Measurements from ENCODE around the gene AGBL5.

The AGBL5 gene

DNA sequence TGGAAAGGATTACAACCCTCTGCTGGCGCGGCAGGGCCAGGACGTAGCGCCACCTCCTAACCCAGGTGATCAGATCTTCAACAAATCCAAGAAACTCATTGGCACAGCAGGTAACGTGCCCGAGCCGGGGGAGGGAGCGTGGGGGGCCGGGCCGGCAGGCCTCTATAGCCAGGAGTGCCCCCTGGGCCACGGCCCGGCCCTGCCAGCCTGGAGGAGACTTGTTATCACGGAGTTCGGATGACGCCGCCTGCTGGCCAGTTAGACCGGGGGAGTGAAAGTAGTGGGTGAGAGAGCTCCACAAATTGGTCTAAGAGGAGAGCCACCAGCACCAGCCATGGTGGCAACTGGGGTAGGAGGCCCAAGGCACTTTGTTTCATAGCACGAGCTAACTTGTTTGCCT, 27.3 kb upstream of the AGBL5 start:
- no peak overlapping the region for H3K4me2 ChIP-seq (ENCODE audit: low read length)
- H3K36me3 ChIP-seq (ENCODE audit: insufficient read depth, low read length), result no peaks in the 10 kb centered on the region
- TF ChIP-seq EZH2 (IDR thresholded peaks at IDR 0.05; ENCODE audit: borderline replicate concordance, low read length) (no peak), CTCF (IDR thresholded peaks at IDR 0.05; ENCODE audit: low read length) (peak; percentile 67)

DNA sequence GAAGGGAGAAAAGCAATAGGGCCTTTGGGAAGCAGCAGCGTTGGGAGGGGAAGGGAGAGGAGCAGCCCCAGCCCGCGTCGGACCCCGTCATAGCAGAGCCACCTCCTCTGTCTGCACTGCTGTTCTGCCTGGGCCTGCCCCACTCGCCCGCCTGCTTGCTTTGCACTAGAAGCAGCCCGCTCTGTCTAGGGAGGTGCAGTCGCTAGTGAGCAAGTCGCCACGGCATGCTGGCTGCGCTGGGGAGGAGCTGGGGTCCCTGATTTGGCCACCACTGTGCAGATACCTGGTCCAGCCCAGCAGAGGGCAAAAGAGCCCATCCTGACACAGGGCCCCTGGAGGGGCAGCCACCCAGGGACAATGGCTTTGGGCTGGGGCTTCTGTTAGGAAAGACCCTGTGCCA, 26.7 kb upstream of the AGBL5 start:
- Histone ChIP-seq H3K4me1 (ENCODE audit: insufficient read depth, low read length, severe bottlenecking) (no peaks in the 10 kb centered on the region), H3K36me3 (ENCODE audit: insufficient read depth, low read length) (no peaks in the 10 kb centered on the region), H3F3A (ENCODE audit: insufficient read depth, low read length) (no peaks in the 10 kb centered on the region), H3K9me2 (ENCODE audit: low read depth, low read length) (no peaks in the 10 kb centered on the region), H3K27me3 (ENCODE audit: insufficient read depth, low read length) (no peaks in the 10 kb centered on the region), H2AFZ (ENCODE audit: low read length) (no peak overlapping the region), H3K27ac (ENCODE audit: low read depth, low read length, poor library complexity, severe bottlenecking) (no peak overlapping the region), H3K9me3 (ENCODE audit: low read length) (no peaks in the 10 kb centered on the region), H4K20me1 (ENCODE audit: insufficient read depth, low read length) (no peaks in the 10 kb centered on the region), H3K79me2 (ENCODE audit: insufficient read depth, low read length) (no peaks in the 10 kb centered on the region), H3K4me2 (ENCODE audit: low read length) (no peak overlapping the region), H3K9ac (ENCODE audit: low read length) (no peak overlapping the region), H3K4me3 (ENCODE audit: low read depth, low read length, poor library complexity, severe bottlenecking) (no peak overlapping the region)
- no peak for TF ChIP-seq CTCF (IDR thresholded peaks at IDR 0.05; ENCODE audit: low read length)
- no peak for TF ChIP-seq EZH2 (IDR thresholded peaks at IDR 0.05; ENCODE audit: borderline replicate concordance, low read length)

More for the DNA sequence above, 27.3 kb upstream of the AGBL5 start:
- Histone ChIP-seq H3K79me2 (ENCODE audit: insufficient read depth, low read length) (no peaks in the 10 kb centered on the region), H3K9ac (ENCODE audit: low read length) (no peak overlapping the region), H2AFZ (ENCODE audit: low read length) (no peak overlapping the region), H3K9me2 (ENCODE audit: low read depth, low read length) (no peaks in the 10 kb centered on the region), H3F3A (ENCODE audit: insufficient read depth, low read length) (no peaks in the 10 kb centered on the region), H3K9me3 (ENCODE audit: low read length) (no peaks in the 10 kb centered on the region), H3K4me3 (ENCODE audit: low read depth, low read length, poor library complexity, severe bottlenecking) (no peak overlapping the region), H3K27ac (ENCODE audit: low read depth, low read length, poor library complexity, severe bottlenecking) (no peak overlapping the region), H3K4me1 (ENCODE audit: insufficient read depth, low read length, severe bottlenecking) (no peaks in the 10 kb centered on the region), H4K20me1 (ENCODE audit: insufficient read depth, low read length) (no peaks in the 10 kb centered on the region), H3K27me3 (ENCODE audit: insufficient read depth, low read length) (no peaks in the 10 kb centered on the region)

- Histone ChIP-seq H3K27ac (ENCODE audit: low read depth, low read length, poor library complexity, severe bottlenecking) (no peak overlapping the region), H3K4me3 (ENCODE audit: low read depth, low read length, poor library complexity, severe bottlenecking) (no peak overlapping the region), H4K20me1 (ENCODE audit: insufficient read depth, low read length) (no peaks in the 10 kb centered on the region), H3K4me2 (ENCODE audit: low read length) (no peak overlapping the region), H3F3A (ENCODE audit: insufficient read depth, low read length) (no peaks in the 10 kb centered on the region), H3K27me3 (ENCODE audit: insufficient read depth, low read length) (no peaks in the 10 kb centered on the region), H3K9me3 (ENCODE audit: low read length) (no peaks in the 10 kb centered on the region), H3K36me3 (ENCODE audit: insufficient read depth, low read length) (no peaks in the 10 kb centered on the region), H3K9ac (ENCODE audit: low read length) (no peak overlapping the region), H3K4me1 (ENCODE audit: insufficient read depth, low read length, severe bottlenecking) (no peaks in the 10 kb centered on the region), H3K9me2 (ENCODE audit: low read depth, low read length) (no peaks in the 10 kb centered on the region), H2AFZ (ENCODE audit: low read length) (no peak overlapping the region), H3K79me2 (ENCODE audit: insufficient read depth, low read length) (no peaks in the 10 kb centered on the region)
- TF ChIP-seq EZH2 (IDR thresholded peaks at IDR 0.05; ENCODE audit: borderline replicate concordance, low read length) (no peak), CTCF (IDR thresholded peaks at IDR 0.05; ENCODE audit: low read length) (no peak)
Observed at GRCh38 chr2:27025281-27025800, 26.1 kb upstream of the AGBL5 start.
